HepG2 (cell line): ENCODE results near the gene TTLL12. TPM values are rescaled to one million over a fixed set of nuclear protein-coding genes. Genes with fewer than 3 reads are reported as not detected.

Experiments used
- ATAC-seq: fragments of 200-7000 bp; cut with Tn5 transposase; 3 replicates; pipeline ENCODE4 v1.9.1; 2020; ENCODE audit warnings: mild to moderate bottlenecking, moderate library complexity
- BruUV-seq: library from RNA; stranded (reverse); fragments of 400-500 nt; replicated peaks from 2 replicates; lab custom pipeline; 2021; lab: Mats Ljungman, UMichigan
- CTCF ChIA-PET: fragments of 300-600 bp; formaldehyde crosslinking; extraction: SDS; loops from one replicate; lab custom pipeline; 2021; ENCODE audit warnings: low total read pairs, inconsistent platforms, low intra/inter-chr PET ratio; lab: Yijun Ruan, JAX
- POLR2A ChIA-PET: fragments of 350-600 bp; sonication (Branson Sonifier 250); formaldehyde crosslinking; loops from one replicate; lab custom pipeline; 2020; ENCODE audit warnings: antibody characterized with exemption, inconsistent platforms; lab: Yijun Ruan, JAX
- DNase-seq: peaks from one replicate; pipeline ENCODE4 v3.0.0-alpha.2; 2015; ENCODE audit warnings: low spot score
- FAIRE-seq: peaks from 3 replicates; lab custom pipeline; 2011; peaks lifted over from hg19 to GRCh38; lab: Jason Lieb, UNC
- H2AFZ ChIP-seq: one replicate; pipeline ENCODE4 v1.6.1; 2011; ENCODE audit warnings: low read length, inconsistent platforms
- H3K27ac ChIP-seq: fragments of 300-600 bp; 3 replicates; pipeline ENCODE4 v1.8.0; 2011; ENCODE audit warnings: mixed run types, mild to moderate bottlenecking, mixed read lengths, low read length, inconsistent platforms; ENCODE audit not compliant: insufficient read depth; ENCODE audit errors: extremely low read length
- H3K27me3 ChIP-seq, 2 experiments: fragments of 200-600 bp in 1 of 2; 2 replicates in 1 of 2; 3 replicates in 1 of 2; pipeline versions ENCODE4 v1.6.0 to v1.8.0; 2011; ENCODE audit warnings: low read length in 2 of 2, mild to moderate bottlenecking in 2 of 2, moderate library complexity in 2 of 2, inconsistent platforms in 1 of 2; ENCODE audit not compliant: insufficient read depth in 2 of 2, control insufficient read depth in 1 of 2
- H3K36me3 ChIP-seq, 2 experiments: fragments of 200-600 bp in 1 of 2; replicated peaks in 1 of 2; 2 replicates in 1 of 2; 3 replicates in 1 of 2; pipeline versions ENCODE4 v1.5.1 to v1.8.0; 2011; ENCODE audit warnings: low read length in 2 of 2, inconsistent platforms in 1 of 2; ENCODE audit not compliant: insufficient read depth in 2 of 2, control insufficient read depth in 1 of 2
- H3K4me1 ChIP-seq: 2 replicates; pipeline ENCODE4 v1.5.1; 2012; ENCODE audit warnings: low read length, inconsistent platforms; ENCODE audit not compliant: insufficient read depth
- H3K4me2 ChIP-seq: 2 replicates; pipeline ENCODE4 v1.6.0; 2011; ENCODE audit warnings: low read depth, low read length, inconsistent platforms
- H3K4me3 ChIP-seq, 3 experiments: fragments of 200-600 bp in 1 of 3; sonication (generic), shearing (Covaris generic) in 1 of 3; replicated peaks in 1 of 3; 2 replicates each; pipeline ENCODE4 v1.5.1; 2011 to 2016; ENCODE audit warnings: low read length in 3 of 3, inconsistent platforms in 2 of 3, low read depth in 2 of 3, mild to moderate bottlenecking in 2 of 3, control low read depth in 1 of 3, mixed read lengths in 1 of 3; ENCODE audit not compliant: insufficient read depth in 1 of 3
- H3K79me2 ChIP-seq: one replicate; pipeline ENCODE4 v1.6.1; 2011; ENCODE audit warnings: low read length, inconsistent platforms; ENCODE audit not compliant: insufficient read depth
- H3K9ac ChIP-seq: 2 replicates; pipeline ENCODE4 v1.6.0; 2011; ENCODE audit warnings: mild to moderate bottlenecking, low read depth, low read length, inconsistent platforms; ENCODE audit not compliant: insufficient read depth
- H3K9me3 ChIP-seq: 2 replicates; pipeline ENCODE4 v1.5.1; 2012; ENCODE audit warnings: mild to moderate bottlenecking, low read length
- H4K20me1 ChIP-seq: 2 replicates; pipeline ENCODE4 v1.6.0; 2011; ENCODE audit warnings: inconsistent platforms, mild to moderate bottlenecking, low read length, moderate library complexity; ENCODE audit not compliant: insufficient read depth
- CCDC6 ChIP-seq: sonication (generic); formaldehyde crosslinking; IDR thresholded peaks from 2 replicates; pipeline ENCODE4 v1.8.1; 2022; ENCODE audit warnings: mild to moderate bottlenecking, missing genetic modification reagents, moderate library complexity
- CTCF ChIP-seq: sonication (generic); formaldehyde crosslinking; IDR thresholded peaks from 2 replicates; pipeline ENCODE4 v1.5.0; 2020; ENCODE audit warnings: mild to moderate bottlenecking, missing genetic modification reagents, moderate library complexity
- GABPA ChIP-seq, 2 experiments: IDR thresholded peaks; 2 replicates each; pipeline ENCODE4 v1.6.1; 2011 to 2016; ENCODE audit warnings: low read depth in 2 of 2, low read length in 1 of 2, missing biosample characterization in 1 of 2, missing genetic modification characterization in 1 of 2
- NFE2 ChIP-seq: sonication (generic); formaldehyde crosslinking; IDR thresholded peaks from 2 replicates; pipeline ENCODE4 v1.4.0; 2020; ENCODE audit warnings: missing genetic modification reagents
- NR3C1 ChIP-seq: sonication (generic); formaldehyde crosslinking; IDR thresholded peaks from 2 replicates; pipeline ENCODE4 v1.4.0; 2020; ENCODE audit warnings: missing genetic modification reagents
- RARG ChIP-seq: sonication (generic); formaldehyde crosslinking; IDR thresholded peaks from 2 replicates; pipeline ENCODE4 v1.4.0; 2020; ENCODE audit warnings: low read depth, mild to moderate bottlenecking, missing genetic modification reagents
- REL ChIP-seq: sonication (generic); formaldehyde crosslinking; conservative IDR thresholded peaks from 2 replicates; pipeline ENCODE4 v1.8.0; 2022; ENCODE audit warnings: mild to moderate bottlenecking, missing genetic modification reagents, moderate library complexity
- SMAD3 ChIP-seq: sonication (generic); formaldehyde crosslinking; IDR thresholded peaks from 2 replicates; pipeline ENCODE4 v1.4.0; 2020; ENCODE audit warnings: missing genetic modification reagents
- SNAPC2 ChIP-seq: sonication (generic); formaldehyde crosslinking; IDR thresholded peaks from 2 replicates; pipeline ENCODE4 v1.8.1; 2022; ENCODE audit warnings: mild to moderate bottlenecking, missing genetic modification reagents
- TAF1 ChIP-seq: sonication (generic); formaldehyde crosslinking; IDR thresholded peaks from 2 replicates; pipeline ENCODE4 v1.4.0; 2020; ENCODE audit warnings: missing genetic modification reagents
- TMF1 ChIP-seq: sonication (generic); formaldehyde crosslinking; IDR thresholded peaks from 2 replicates; pipeline ENCODE4 v1.8.1; 2022; ENCODE audit warnings: low read depth, missing genetic modification reagents
- ZFP36L2 ChIP-seq: sonication (generic); formaldehyde crosslinking; IDR thresholded peaks from 2 replicates; pipeline ENCODE4 v1.4.0; 2020; ENCODE audit warnings: missing genetic modification reagents
- ZFP62 ChIP-seq: sonication (generic); formaldehyde crosslinking; IDR thresholded peaks from 2 replicates; pipeline ENCODE4 v1.4.0; 2020; ENCODE audit warnings: missing genetic modification reagents
- ZFY ChIP-seq: sonication (generic); formaldehyde crosslinking; IDR thresholded peaks from 2 replicates; pipeline ENCODE4 v1.4.0; 2020; ENCODE audit warnings: missing genetic modification reagents
- ZNF263 ChIP-seq: sonication (generic); formaldehyde crosslinking; IDR thresholded peaks from 2 replicates; pipeline ENCODE4 v1.4.0; 2020; ENCODE audit warnings: missing genetic modification reagents
- ZNF530 ChIP-seq: sonication (generic); formaldehyde crosslinking; IDR thresholded peaks from 2 replicates; pipeline ENCODE4 v1.5.0; 2020; ENCODE audit warnings: low read depth, mild to moderate bottlenecking, missing genetic modification reagents
- ZNF629 ChIP-seq: sonication (generic); formaldehyde crosslinking; conservative IDR thresholded peaks from 2 replicates; pipeline ENCODE4 v1.5.0; 2020; ENCODE audit warnings: missing genetic modification reagents
- ZNF674 ChIP-seq: sonication (generic); formaldehyde crosslinking; IDR thresholded peaks from 2 replicates; pipeline ENCODE4 v1.5.0; 2020; ENCODE audit warnings: low read depth, mild to moderate bottlenecking, missing genetic modification reagents
- ZNF746 ChIP-seq: sonication (generic); formaldehyde crosslinking; IDR thresholded peaks from 2 replicates; pipeline ENCODE4 v1.8.0; 2022; ENCODE audit warnings: mild to moderate bottlenecking, missing genetic modification reagents
- WGBS: methylation state at CpG from one replicate; pipeline ENCODE4 v1.1.6; 2017; ENCODE audit warnings: low lambda C conversion rate; 5-methylcytosine and 5-hydroxymethylcytosine counted together
- in situ Hi-C: cut with HindIII; loops from 2 replicates; pipeline ENCODE4 v1.10.0; 2017; ENCODE audit warnings: low pct_unique_long_range_greater_than_20kb; ENCODE audit not compliant: extremely low pct_ligation_motif_present
- intact Hi-C: fragments of 100-400 bp; cut with micrococcal nuclease; formaldehyde crosslinking; loops from one replicate; pipeline ENCODE4 v1.10.0; 2022; ENCODE audit not compliant: unreplicated experiment
- polyA plus RNA-seq, 8 experiments: library from polyadenylated mRNA; depleted of rRNA in 3 of 8; stranded (reverse) in 7 of 8; unstranded in 1 of 8; fragments of >200 nt; fragmentation: Illumina TruSeq in 4 of 8; extraction: Trizol in 4 of 8; gene quantifications; 2 replicates each; pipeline versions ENCODE4 v1.2.1 to v1.2.3, GENCODE V29; 2011 to 2016; ENCODE audit warnings: low read depth in 4 of 8, missing spikeins in 1 of 8, mixed read lengths in 1 of 8; ENCODE audit not compliant: insufficient read depth in 1 of 8
- total RNA-seq, 5 experiments: library from RNA; depleted of rRNA; stranded (reverse); fragments of >200 nt; fragmentation: Illumina TruSeq; extraction: Trizol; gene quantifications; 2 replicates each; pipeline ENCODE4 v1.2.3, GENCODE V29; 2016; ENCODE audit warnings: low read depth in 1 of 5

TTLL12 gene
- total and polyA plus RNA-seq, 2 of the 13 experiments (the other 11 are each of a cell fraction or from before 2014, with no cell fraction given) = 11.9 to 38.1 TPM

GRCh38 chr22:43205261-43205691, 18.3 kb upstream of the TTLL12 start:
- H3K4me3 ChIP-seq = no peak overlapping the region
- H3K27ac ChIP-seq = no peak overlapping the region
- H4K20me1 ChIP-seq = no peaks in the 10 kb centered on the region
- H3K36me3 ChIP-seq = no peaks in the 10 kb centered on the region
- BruUV-seq = no TSS peak
- ChIA-PET POLR2A (no interaction called here), CTCF (no interaction called here)
- DNase-seq (no peak), ATAC-seq (no peak), FAIRE-seq (no peak)
- in situ Hi-C loops = no loop called here
- intact Hi-C loops = no loop called here
- no peak overlapping the region for H3K9ac ChIP-seq
- peaks cover 7 to 54% of the 10 kb centered on the region in 2 experiments for H3K27me3 ChIP-seq
- WGBS = 0% methylated on average over 1 of the region's 9 CpGs
- no peak overlapping the region for H2AFZ ChIP-seq
- H3K4me1 ChIP-seq = peaks cover 16% of the 10 kb centered on the region
- no peaks in the 10 kb centered on the region for H3K9me3 ChIP-seq
- TF ChIP-seq ZFY (CRISPR knock-in tag) = no peak
- no peak for TF ChIP-seq SMAD3 (CRISPR knock-in tag)
- TF ChIP-seq ZNF530 (CRISPR knock-in tag) = no peak
- no peak for TF ChIP-seq NR3C1 (CRISPR knock-in tag)
- no peak for TF ChIP-seq ZNF674 (CRISPR knock-in tag)
- TF ChIP-seq TMF1 (CRISPR knock-in tag) = no peak
- no peak for TF ChIP-seq NFE2 (CRISPR knock-in tag)
- TF ChIP-seq CCDC6 (CRISPR knock-in tag) = no peak
- no peak for TF ChIP-seq ZNF629 (CRISPR knock-in tag)
- no peak for TF ChIP-seq REL (CRISPR knock-in tag)
- no peak for TF ChIP-seq ZNF746
- H3K4me2 ChIP-seq = no peak overlapping the region
- H3K79me2 ChIP-seq = no peaks in the 10 kb centered on the region

GRCh38 chr22:43203471-43203981, 16.6 kb upstream of the TTLL12 start:
- no peak overlapping the region for H2AFZ ChIP-seq
- no peaks in the 10 kb centered on the region for H3K9me3 ChIP-seq
- FAIRE-seq (no peak), DNase-seq (no peak), ATAC-seq (peak; percentile 18)
- H3K4me3 ChIP-seq = no peak overlapping the region
- peaks cover 16% of the 10 kb centered on the region for H3K4me1 ChIP-seq
- no peak overlapping the region for H3K27ac ChIP-seq
- H4K20me1 ChIP-seq = no peaks in the 10 kb centered on the region
- H3K9ac ChIP-seq = no peak overlapping the region
- H3K27me3 ChIP-seq = peaks cover 11 to 67% of the 10 kb centered on the region in 2 experiments
- no peak overlapping the region; the same call in 1 of the 2 replicates for H3K4me2 ChIP-seq
- no peaks in the 10 kb centered on the region for H3K36me3 ChIP-seq
- ChIA-PET POLR2A (no interaction called here), CTCF (no interaction called here)
- 36% methylated on average over 15 of the region's 20 CpGs for WGBS
- TF ChIP-seq GABPA (IDR thresholded peaks at IDR 0.05; ENCODE audit: low read depth, low read length) (no peak), GABPA (CRISPR knock-in tag; IDR thresholded peaks at IDR 0.05; ENCODE audit: low read depth) (0 out of 2 replicates have a peak, but pooled peaks have one; percentile 8), TAF1 (CRISPR knock-in tag) (no peak), CTCF (peak; percentile 55), RARG (no peak), SNAPC2 (no peak), ZFP36L2 (no peak), ZNF263 (CRISPR knock-in tag) (peak; percentile 78; the same call in 1 of the 2 replicates), ZFP62 (CRISPR knock-in tag) (no peak)
- in situ Hi-C loops = no loop called here
- no TSS peak for BruUV-seq
- no peaks in the 10 kb centered on the region for H3K79me2 ChIP-seq
- intact Hi-C loops = no loop called here
